Measurements from ENCODE around the gene MRPL1. TPM values are rescaled to one million over a fixed set of nuclear protein-coding genes. Genes with fewer than 3 reads are reported as not detected.

Gene MRPL1
- total and polyA plus RNA-seq, 9 of the 15 experiments (the other 6 are each of a cell fraction or from before 2014, with no cell fraction given) = 38.4 to 75.7 (median 63.7) TPM

- TF ChIP-seq ZNF133 (CRISPR knock-in tag; IDR thresholded peaks at IDR 0.05) (no peak), RUNX1 (IDR thresholded peaks at IDR 0.05; ENCODE audit: low read depth) (no peak), FOXM1 (IDR thresholded peaks at IDR 0.05; ENCODE audit: low read depth) (peak; percentile 78), FOXM1 (CRISPR knock-in tag; IDR thresholded peaks at IDR 0.05; ENCODE audit: low read depth) (no peak), HBP1 (CRISPR knock-in tag; IDR thresholded peaks at IDR 0.05) (no peak), HNRNPK (IDR thresholded peaks at IDR 0.05; ENCODE audit: low read depth, low read length, poor library complexity, severe bottlenecking) (no peak), CBFA2T3 (IDR thresholded peaks at IDR 0.05) (peak; percentile 90), U2AF1 (optimal IDR thresholded peaks at IDR 0.05; ENCODE audit: low read depth, low read length) (no peak), HIVEP1 (CRISPR knock-in tag; IDR thresholded peaks at IDR 0.05) (no peak), ZNF318 (IDR thresholded peaks at IDR 0.05; ENCODE audit: borderline replicate concordance in 1 of 2, low read depth in 1 of 2) (no peak), ZNF239 (CRISPR knock-in tag; IDR thresholded peaks at IDR 0.05) (no peak), POLR2G (IDR thresholded peaks at IDR 0.05; ENCODE audit: low read depth, low read length) (no peak), ETV1 (tag; conservative IDR thresholded peaks at IDR 0.05; ENCODE audit: low read depth) (no peak), KLF1 (tag; IDR thresholded peaks at IDR 0.05) (no peak), ZFX (CRISPR knock-in tag; IDR thresholded peaks at IDR 0.05) (no peak), BRD9 (IDR thresholded peaks at IDR 0.05; ENCODE audit: low read depth, partially characterized antibody) (no peak), RNF219 (CRISPR knock-in tag; IDR thresholded peaks at IDR 0.05) (no peak), ZNF77 (CRISPR knock-in tag; IDR thresholded peaks at IDR 0.05) (no peak)
Observed at GRCh38 chr4:77905651-77906263, 43.1 kb downstream of the MRPL1 start (continued).

Data from K562 (cell line).